Measurements from ENCODE around the gene LUZP1. TPM values are rescaled to one million over a fixed set of nuclear protein-coding genes. Genes with fewer than 3 reads are reported as not detected.

LUZP1 gene
- total RNA-seq, 2 donors from 2014 or later, result 14.8 to 22.0 TPM

DNA sequence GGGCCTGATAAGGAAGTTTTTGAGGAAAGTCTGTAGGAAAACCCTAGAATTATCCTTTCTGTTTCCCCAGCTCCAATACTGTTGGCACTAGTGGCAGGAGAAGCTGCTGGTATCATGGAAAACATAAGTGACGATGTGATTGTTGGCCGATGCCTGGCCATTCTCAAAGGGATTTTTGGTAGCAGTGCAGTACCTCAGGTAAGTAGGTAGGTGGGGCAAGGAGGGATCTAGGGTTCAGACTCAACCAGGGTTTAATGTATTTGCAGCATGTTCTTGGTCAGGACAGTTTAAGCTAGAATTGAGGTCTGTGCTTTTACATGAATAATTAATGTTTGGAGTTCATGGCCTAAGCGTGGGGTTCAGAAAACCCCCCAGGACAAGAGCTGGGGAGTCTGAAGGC lies 87.3 kb downstream of the LUZP1 start:
- ATAC-seq (replicated peaks), result no peak
- H3K27ac Mint-ChIP-seq, result peak overlapping the region; percentile 66
- peaks cover 5% of the 10 kb centered on the region for H3K4me1 Mint-ChIP-seq
- H3K27me3 Mint-ChIP-seq, result no peaks in the 10 kb centered on the region
- no peaks in the 10 kb centered on the region for H3K9me3 Mint-ChIP-seq
- H3K4me3 Mint-ChIP-seq, result no peak overlapping the region
- peaks cover 94% of the 10 kb centered on the region for H3K36me3 Mint-ChIP-seq (ENCODE audit: low read depth)

- ATAC-seq (replicated peaks), result no peak
- Mint-ChIP-seq H3K9me3 (no peaks in the 10 kb centered on the region), H3K4me3 (no peak overlapping the region), H3K36me3 (ENCODE audit: low read depth) (peaks cover 92% of the 10 kb centered on the region), H3K27me3 (no peaks in the 10 kb centered on the region), H3K4me1 (peaks cover 5% of the 10 kb centered on the region), H3K27ac (peak overlapping the region; percentile 66)
Measured at GRCh38 chr1:23080885-23081284, 87.8 kb downstream of the LUZP1 start.

- H3K36me3 Mint-ChIP-seq (ENCODE audit: low read depth), result peaks cover 87% of the 10 kb centered on the region
Measured at GRCh38 chr1:23079025-23079424, 89.6 kb downstream of the LUZP1 start.

DNA sequence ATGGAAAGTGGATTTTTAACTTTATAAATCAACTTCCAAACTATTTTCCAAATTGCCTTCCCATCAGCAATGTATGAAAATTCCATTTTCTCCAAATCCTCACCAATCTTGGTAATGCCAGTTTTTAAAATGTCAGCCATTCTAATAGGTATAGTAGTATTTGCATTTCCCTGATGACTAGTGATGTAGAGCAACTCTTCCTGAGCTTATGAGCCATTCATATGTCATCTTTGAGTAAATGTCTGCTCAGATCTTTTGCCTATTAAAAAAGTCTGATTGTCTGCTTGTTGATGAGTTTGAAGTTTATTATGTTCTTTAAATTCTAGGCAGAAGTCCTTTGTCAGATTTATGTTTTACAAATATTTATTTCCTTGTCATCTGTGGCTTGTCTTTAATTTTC lies 94.6 kb downstream of the LUZP1 start:
- no peaks in the 10 kb centered on the region for H3K4me1 Mint-ChIP-seq
- H3K27me3 Mint-ChIP-seq, result no peaks in the 10 kb centered on the region
- peaks cover 87% of the 10 kb centered on the region for H3K36me3 Mint-ChIP-seq (ENCODE audit: low read depth)
- ATAC-seq (replicated peaks), result no peak
- H3K27ac Mint-ChIP-seq, result no peak overlapping the region
- no peaks in the 10 kb centered on the region for H3K9me3 Mint-ChIP-seq
- no peak overlapping the region for H3K4me3 Mint-ChIP-seq

More at GRCh38 chr1:23079025-23079424, 89.6 kb downstream of the LUZP1 start:
- Mint-ChIP-seq H3K27ac (no peak overlapping the region), H3K9me3 (no peaks in the 10 kb centered on the region), H3K27me3 (no peaks in the 10 kb centered on the region), H3K4me3 (no peak overlapping the region), H3K4me1 (peaks cover 5% of the 10 kb centered on the region)
- no peak for ATAC-seq (replicated peaks)

- Mint-ChIP-seq H3K27me3 (no peaks in the 10 kb centered on the region), H3K27ac (no peak overlapping the region), H3K36me3 (ENCODE audit: low read depth) (peaks cover 90% of the 10 kb centered on the region), H3K4me3 (no peak overlapping the region), H3K4me1 (peaks cover 3% of the 10 kb centered on the region), H3K9me3 (no peaks in the 10 kb centered on the region)
- no peak for ATAC-seq (replicated peaks)
Measured at GRCh38 chr1:23069675-23070074, 99.0 kb downstream of the LUZP1 start.

DNA sequence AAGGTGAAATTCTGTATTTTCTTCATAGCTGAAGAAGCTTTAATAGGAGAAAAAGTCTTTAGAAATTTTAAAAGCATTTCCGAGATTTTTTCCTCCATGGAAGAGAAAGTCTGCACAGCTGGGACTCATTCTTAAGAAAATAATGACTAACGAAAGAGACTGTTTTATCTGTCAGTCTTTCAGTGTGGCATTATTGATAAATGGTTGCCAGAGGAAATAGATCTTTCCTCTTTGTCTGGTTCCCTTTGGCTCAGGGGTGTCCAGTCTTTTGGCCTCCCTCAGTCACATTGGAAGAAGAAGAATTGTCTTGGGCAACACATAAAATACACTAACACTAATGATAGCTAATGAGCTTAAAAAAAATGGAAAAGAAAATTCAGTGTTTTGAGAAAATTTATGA lies 99.5 kb downstream of the LUZP1 start:
- H3K4me3 Mint-ChIP-seq, result no peak overlapping the region
- no peaks in the 10 kb centered on the region for H3K27me3 Mint-ChIP-seq
- H3K4me1 Mint-ChIP-seq, result peaks cover 3% of the 10 kb centered on the region
- H3K36me3 Mint-ChIP-seq (ENCODE audit: low read depth), result peaks cover 90% of the 10 kb centered on the region
- H3K9me3 Mint-ChIP-seq, result no peaks in the 10 kb centered on the region
- ATAC-seq (replicated peaks), result no peak
- no peak overlapping the region for H3K27ac Mint-ChIP-seq

DNA sequence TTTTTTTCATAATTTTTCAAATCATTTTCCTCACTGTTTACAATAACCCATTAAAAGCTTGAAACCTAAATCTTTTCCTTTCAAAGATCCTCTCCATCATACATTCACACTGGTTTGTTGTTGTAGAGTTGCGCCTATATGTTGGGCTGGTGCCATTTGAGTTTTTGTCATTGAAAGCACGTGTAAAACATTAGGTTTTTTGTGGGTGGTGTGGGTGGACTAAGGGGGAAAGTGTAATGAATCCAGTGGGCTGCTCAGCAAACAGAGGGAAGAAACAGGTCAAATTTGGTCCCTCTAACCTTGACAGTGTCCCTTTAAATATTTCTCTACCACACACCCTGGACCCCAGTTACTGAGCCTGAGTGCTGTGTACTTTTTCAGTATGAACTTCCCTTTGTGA lies 102.6 kb downstream of the LUZP1 start:
- Mint-ChIP-seq H3K4me3 (no peak overlapping the region), H3K36me3 (ENCODE audit: low read depth) (peaks cover 82% of the 10 kb centered on the region), H3K27ac (no peak overlapping the region), H3K4me1 (peaks cover 3% of the 10 kb centered on the region), H3K27me3 (no peaks in the 10 kb centered on the region), H3K9me3 (no peaks in the 10 kb centered on the region)
- ATAC-seq (replicated peaks), result no peak

DNA sequence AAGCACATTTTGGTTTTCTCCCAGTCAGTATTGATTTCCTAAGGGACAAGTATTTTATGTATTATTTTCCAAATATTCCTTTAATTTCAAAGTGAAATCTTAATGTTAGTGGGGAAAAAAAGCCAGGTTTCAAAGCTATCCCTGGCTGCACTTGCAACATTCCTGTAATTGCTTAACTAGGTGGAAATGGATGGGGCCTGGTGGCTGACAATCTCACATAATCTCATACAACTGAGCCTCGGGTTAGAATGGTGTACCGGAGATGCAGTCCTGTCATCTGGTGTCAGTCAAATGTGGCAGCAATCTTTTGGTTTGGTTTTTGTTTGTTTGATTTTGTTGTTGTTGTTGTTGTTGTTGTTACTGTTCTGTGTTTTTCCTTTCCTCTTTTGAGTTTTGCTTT lies 103.3 kb downstream of the LUZP1 start:
- H3K4me1 Mint-ChIP-seq, result peaks cover 3% of the 10 kb centered on the region
- ATAC-seq (replicated peaks), result no peak
- H3K36me3 Mint-ChIP-seq (ENCODE audit: low read depth), result peaks cover 82% of the 10 kb centered on the region
- no peaks in the 10 kb centered on the region for H3K9me3 Mint-ChIP-seq
- no peak overlapping the region for H3K27ac Mint-ChIP-seq
- no peak overlapping the region for H3K4me3 Mint-ChIP-seq
- no peaks in the 10 kb centered on the region for H3K27me3 Mint-ChIP-seq

DNA sequence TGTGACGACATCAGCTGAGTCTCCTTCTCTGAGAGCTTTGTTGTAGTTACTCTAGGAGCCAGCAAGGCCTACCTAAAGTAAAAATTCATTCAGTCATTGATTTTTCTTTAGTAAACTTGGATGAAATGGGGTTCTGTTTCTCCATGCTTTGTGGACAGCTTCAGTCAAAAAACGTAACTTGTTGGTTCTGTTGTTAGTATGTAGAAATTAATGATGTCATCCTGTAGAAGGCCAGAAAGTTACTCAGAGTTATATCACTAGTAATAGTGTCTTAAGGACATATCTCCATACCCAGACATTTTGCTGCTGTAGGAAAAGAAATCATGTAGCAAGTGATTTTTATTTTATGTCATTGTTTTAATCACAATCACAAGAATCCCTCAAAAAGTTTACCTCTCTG lies 106.4 kb downstream of the LUZP1 start:
- Mint-ChIP-seq H3K36me3 (ENCODE audit: low read depth) (peaks cover 83% of the 10 kb centered on the region), H3K4me1 (peaks cover 3% of the 10 kb centered on the region), H3K9me3 (no peaks in the 10 kb centered on the region), H3K27ac (no peak overlapping the region), H3K4me3 (no peak overlapping the region), H3K27me3 (no peaks in the 10 kb centered on the region)
- no peak for ATAC-seq (replicated peaks)

DNA sequence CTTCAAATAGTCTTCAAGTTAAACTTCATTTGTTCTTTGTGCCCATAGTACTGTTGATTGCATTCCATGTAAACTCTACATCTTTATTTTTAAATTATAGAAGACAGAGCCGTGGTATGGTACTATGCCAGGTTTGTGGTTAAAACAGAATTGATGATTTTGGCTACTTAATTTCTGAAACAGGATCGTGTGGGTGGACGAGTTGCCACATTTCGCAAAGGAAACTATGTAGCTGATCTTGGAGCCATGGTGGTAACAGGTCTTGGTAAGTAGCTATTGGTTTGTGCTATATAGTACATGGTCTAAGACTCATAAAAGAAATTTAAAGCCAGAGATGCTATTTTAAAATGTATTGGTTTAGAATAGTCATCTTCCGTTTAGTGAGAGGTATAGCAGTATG lies 111.4 kb downstream of the LUZP1 start:
- Mint-ChIP-seq H3K4me1 (no peaks in the 10 kb centered on the region), H3K4me3 (no peak overlapping the region), H3K9me3 (no peaks in the 10 kb centered on the region), H3K27ac (no peak overlapping the region), H3K36me3 (ENCODE audit: low read depth) (peaks cover 99% of the 10 kb centered on the region), H3K27me3 (no peaks in the 10 kb centered on the region)
- peak; percentile 12 for ATAC-seq (replicated peaks)

DNA sequence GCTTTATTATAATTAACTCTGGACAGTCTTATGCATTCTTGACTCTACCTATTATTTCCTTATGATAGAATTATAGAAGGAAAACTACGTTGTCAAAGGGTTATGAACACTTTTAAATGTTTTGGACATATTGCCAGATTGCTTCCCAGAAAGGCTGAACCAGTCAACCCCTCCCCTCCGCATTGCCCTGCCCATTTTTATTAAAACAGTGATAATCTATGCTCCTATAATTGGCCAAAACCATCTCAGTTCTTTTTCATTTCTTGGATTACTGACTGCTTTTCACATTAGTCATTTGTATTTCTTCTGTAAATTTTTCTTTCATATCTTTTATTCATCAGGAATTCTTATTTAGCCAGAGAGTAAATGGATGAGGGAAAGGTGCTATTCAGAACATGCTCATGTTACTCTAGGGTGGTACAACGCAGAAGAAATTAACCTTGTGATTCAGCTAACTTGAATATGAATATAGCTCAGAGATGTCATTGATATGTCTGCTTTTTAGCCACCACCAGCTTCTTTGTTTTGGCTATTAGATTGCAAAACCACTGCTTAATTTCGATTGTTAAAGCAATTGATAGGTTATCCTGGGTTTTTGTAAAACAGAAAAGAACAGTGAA lies 117.3 kb downstream of the LUZP1 start:
- H3K36me3 Mint-ChIP-seq (ENCODE audit: low read depth), result peaks cover 65% of the 10 kb centered on the region

GRCh38 chr1:23050201-23050600 lies 118.5 kb downstream of the LUZP1 start:
- ATAC-seq (replicated peaks), result no peak
- Mint-ChIP-seq H3K27ac (no peak overlapping the region), H3K4me3 (no peak overlapping the region), H3K27me3 (no peaks in the 10 kb centered on the region), H3K36me3 (ENCODE audit: low read depth) (peaks cover 59% of the 10 kb centered on the region), H3K9me3 (no peaks in the 10 kb centered on the region), H3K4me1 (peaks cover 8% of the 10 kb centered on the region)

More for the DNA sequence above, 117.3 kb downstream of the LUZP1 start:
- Mint-ChIP-seq H3K4me1 (no peaks in the 10 kb centered on the region), H3K27me3 (no peaks in the 10 kb centered on the region), H3K9me3 (no peaks in the 10 kb centered on the region), H3K27ac (no peak overlapping the region), H3K4me3 (no peak overlapping the region)
- no peak for ATAC-seq (replicated peaks)

GRCh38 chr1:23044035-23044434 lies 124.6 kb downstream of the LUZP1 start:
- ATAC-seq (replicated peaks), result no peak
- H3K9me3 Mint-ChIP-seq, result no peaks in the 10 kb centered on the region
- H3K27ac Mint-ChIP-seq, result no peak overlapping the region
- H3K4me1 Mint-ChIP-seq, result peaks cover 13% of the 10 kb centered on the region
- no peak overlapping the region for H3K4me3 Mint-ChIP-seq
- H3K36me3 Mint-ChIP-seq (ENCODE audit: low read depth), result peaks cover 13% of the 10 kb centered on the region
- H3K27me3 Mint-ChIP-seq, result no peaks in the 10 kb centered on the region

- ATAC-seq (replicated peaks), result no peak
- Mint-ChIP-seq H3K36me3 (ENCODE audit: low read depth) (peaks cover 11% of the 10 kb centered on the region), H3K27ac (no peak overlapping the region), H3K27me3 (no peaks in the 10 kb centered on the region), H3K4me1 (peaks cover 10% of the 10 kb centered on the region), H3K9me3 (no peaks in the 10 kb centered on the region), H3K4me3 (no peak overlapping the region)
Measured at GRCh38 chr1:23040509-23040908, 128.1 kb downstream of the LUZP1 start.

GRCh38 chr1:23039308-23039826 lies 129.3 kb downstream of the LUZP1 start:
- H3K27ac Mint-ChIP-seq, result no peak overlapping the region
- ATAC-seq (replicated peaks), result no peak
- peaks cover under 1% of the 10 kb centered on the region for H3K36me3 Mint-ChIP-seq (ENCODE audit: low read depth)
- H3K4me1 Mint-ChIP-seq, result peaks cover 6% of the 10 kb centered on the region
- H3K4me3 Mint-ChIP-seq, result no peak overlapping the region
- H3K9me3 Mint-ChIP-seq, result no peaks in the 10 kb centered on the region
- no peaks in the 10 kb centered on the region for H3K27me3 Mint-ChIP-seq

Data from activated T-helper 17 cell treated with anti-CD3 and anti-CD28 coated beads, Interleukin-2, amount 50 U/mL, for 72 hours (primary cell).